Measurements from ENCODE around the gene TNIP1. TPM values are rescaled to one million over a fixed set of nuclear protein-coding genes. Genes with fewer than 3 reads are reported as not detected.

TNIP1 gene
- total RNA-seq, 4 donors from 2014 or later: 63.9 to 296 (median 223) TPM

GRCh38 chr5:151094030-151094851, 13.4 kb upstream of the TNIP1 start:
- Histone ChIP-seq H3K36me3 (no peaks in the 10 kb centered on the region), H3K4me3 (no peak overlapping the region), H3K27me3 (no peaks in the 10 kb centered on the region), H3K27ac (peak overlapping the region; percentile 87 to 89 (median 88)), H3K9me3 (no peaks in the 10 kb centered on the region), H3K4me1 (peaks cover 37 to 67% (median 47%) of the 10 kb centered on the region in 4 donors)
- TF ChIP-seq POLR2AphosphoS5 (IDR thresholded peaks at IDR 0.05): no peak
- TF ChIP-seq CTCF (IDR thresholded peaks at IDR 0.05): no peak
- no peak for TF ChIP-seq POLR2A (IDR thresholded peaks at IDR 0.05)
- no peak for TF ChIP-seq EP300 (IDR thresholded peaks at IDR 0.05; ENCODE audit: low read depth)
- 41 to 49% methylated on average over 9 to 12 of the region's 12 CpGs for WGBS, 2 donors (ENCODE audit: low coverage in 1 of 2)
- intact Hi-C loops (cut with DNase I; ENCODE audit: low total_unique reads): no loop called here
- in situ Hi-C loops (cut with MboI; ENCODE audit: low pct_ligation_motif_present in 1 of 4, low pct_unique_long_range_greater_than_20kb in 1 of 4, low sequenced_read_pairs in 3 of 4): no loop called here
- peak; percentile 73 for DNase-seq

- intact Hi-C loops (cut with DNase I; ENCODE audit: low total_unique reads): no loop called here
- in situ Hi-C loops (cut with MboI; ENCODE audit: low pct_ligation_motif_present in 1 of 4, low pct_unique_long_range_greater_than_20kb in 1 of 4, low sequenced_read_pairs in 3 of 4): no loop called here
- Histone ChIP-seq H3K9me3 (no peaks in the 10 kb centered on the region), H3K4me3 (no peak overlapping the region), H3K4me1 (peaks cover 37 to 60% (median 44%) of the 10 kb centered on the region in 4 donors), H3K27ac (peak overlapping the region; percentile 87 to 89 (median 88)), H3K36me3 (no peaks in the 10 kb centered on the region), H3K27me3 (no peaks in the 10 kb centered on the region)
- TF ChIP-seq POLR2AphosphoS5 (IDR thresholded peaks at IDR 0.05) (peak; percentile 58 to 77 (median 60)), CTCF (IDR thresholded peaks at IDR 0.05) (peak in 1 of 5 experiments; percentile 13), POLR2A (IDR thresholded peaks at IDR 0.05) (no peak), EP300 (IDR thresholded peaks at IDR 0.05; ENCODE audit: low read depth) (peak; percentile 2)
- DNase-seq: no peak
- WGBS, 2 donors (ENCODE audit: low coverage in 1 of 2): 33 to 55% methylated on average over 1 to 2 of the region's 2 CpGs
Measured at GRCh38 chr5:151093476-151093889, 12.6 kb upstream of the TNIP1 start.

GRCh38 chr5:151092762-151093161, 11.9 kb upstream of the TNIP1 start:
- intact Hi-C loops (cut with DNase I; ENCODE audit: low total_unique reads): no loop called here
- H3K4me3 ChIP-seq: no peak overlapping the region

GRCh38 chr5:151089726-151090125, 8.9 kb upstream of the TNIP1 start:
- no peak for DNase-seq
- H3K36me3 ChIP-seq: no peaks in the 10 kb centered on the region
- 89 to 100% methylated on average over 2 of the region's 2 CpGs for WGBS, 2 donors (ENCODE audit: low coverage in 1 of 2)
- in situ Hi-C loops (cut with MboI; ENCODE audit: low pct_ligation_motif_present in 1 of 4, low pct_unique_long_range_greater_than_20kb in 1 of 4, low sequenced_read_pairs in 3 of 4) (no loop called here), intact Hi-C loops (cut with DNase I; ENCODE audit: low total_unique reads) (no loop called here)
- H3K27me3 ChIP-seq: no peaks in the 10 kb centered on the region
- no peak overlapping the region for H3K4me3 ChIP-seq
- H3K9me3 ChIP-seq: no peaks in the 10 kb centered on the region
- H3K27ac ChIP-seq: no peak overlapping the region
- peaks cover 41 to 50% (median 46%) of the 10 kb centered on the region in 4 donors for H3K4me1 ChIP-seq
- TF ChIP-seq POLR2AphosphoS5 (IDR thresholded peaks at IDR 0.05) (no peak), EP300 (IDR thresholded peaks at IDR 0.05; ENCODE audit: low read depth) (no peak), CTCF (IDR thresholded peaks at IDR 0.05) (no peak), POLR2A (IDR thresholded peaks at IDR 0.05) (no peak)

More at GRCh38 chr5:151092762-151093161, 11.9 kb upstream of the TNIP1 start:
- H3K4me1 ChIP-seq: peaks cover 37 to 52% (median 43%) of the 10 kb centered on the region in 4 donors
- peak overlapping the region; percentile 87 to 89 (median 88) for H3K27ac ChIP-seq
- no peak for DNase-seq
- no peaks in the 10 kb centered on the region for H3K9me3 ChIP-seq
- no peaks in the 10 kb centered on the region for H3K27me3 ChIP-seq
- in situ Hi-C loops (cut with MboI; ENCODE audit: low pct_ligation_motif_present in 1 of 4, low pct_unique_long_range_greater_than_20kb in 1 of 4, low sequenced_read_pairs in 3 of 4): no loop called here
- WGBS, 2 donors (ENCODE audit: low coverage in 1 of 2): 49 to 57% methylated on average over 1 to 2 of the region's 2 CpGs
- no peaks in the 10 kb centered on the region for H3K36me3 ChIP-seq
- TF ChIP-seq EP300 (IDR thresholded peaks at IDR 0.05; ENCODE audit: low read depth) (no peak), POLR2AphosphoS5 (IDR thresholded peaks at IDR 0.05) (peak in 1 of 3 donors; percentile 29), POLR2A (IDR thresholded peaks at IDR 0.05) (no peak)

All from transverse colon (tissue), 4 donors.